T-cell (primary cell): ENCODE results near the gene CAP2. TPM values are rescaled to one million over a fixed set of nuclear protein-coding genes. Genes with fewer than 3 reads are reported as not detected.

Source experiments
- ATAC-seq, 4 experiments: fragments of 200-7000 bp in 3 of 4; fragments of 150-1000 bp in 1 of 4; cut with Tn5 transposase; replicated peaks in 1 of 4; 1 replicate in 3 of 4; 2 replicates in 1 of 4; pipeline ENCODE4 v1.10.0; 2021; ENCODE audit warnings: moderate library complexity in 3 of 4, mild to moderate bottlenecking in 2 of 4, moderate number of reproducible peaks in 1 of 4
- CTCF ChIA-PET, 2 donors: fragments of 300-600 bp; sonication (Branson Sonifier 250); formaldehyde crosslinking; loops; one replicate each; lab custom pipeline; 2022; ENCODE audit warnings: antibody characterized with exemption in 2 of 2; lab: Charles Lee
- POLR2A ChIA-PET, 2 donors: fragments of 300-600 bp; sonication (Branson Sonifier 250); formaldehyde crosslinking; loops; one replicate each; lab custom pipeline; 2022; ENCODE audit warnings: antibody characterized with exemption in 2 of 2; lab: Charles Lee
- DNase-seq, 35 experiments: peaks; one replicate each; pipeline versions ENCODE4 v3.0.0 to v3.0.0-alpha.2; 2013 to 2023
- H3K27ac ChIP-seq: one replicate; pipeline ENCODE4 v1.5.1; 2013; ENCODE audit warnings: low read length
- H3K27me3 ChIP-seq, 2 experiments: replicated peaks in 1 of 2; 1 replicate in 1 of 2; 2 replicates in 1 of 2; pipeline versions ENCODE4 v1.6.1 to v1.7.0; 2013; ENCODE audit warnings: low read length in 1 of 2, mixed read lengths in 1 of 2; ENCODE audit not compliant: control insufficient read depth in 2 of 2, insufficient read depth in 2 of 2; ENCODE audit errors: extremely low read depth in 1 of 2
- H3K36me3 ChIP-seq, 2 donors: 1 replicate in 1 of 2; 2 replicates in 1 of 2; pipeline versions ENCODE4 v1.6.1 to v1.7.0; 2013; ENCODE audit warnings: low read length in 1 of 2; ENCODE audit not compliant: control insufficient read depth in 2 of 2, insufficient read depth in 1 of 2; ENCODE audit errors: extremely low read depth in 1 of 2
- H3K4me1 ChIP-seq, 2 experiments: 1 replicate in 1 of 2; 2 replicates in 1 of 2; pipeline versions ENCODE4 v1.6.1 to v1.7.0; 2013; ENCODE audit warnings: low read length in 2 of 2, mixed read lengths in 1 of 2; ENCODE audit not compliant: insufficient read depth in 2 of 2, control insufficient read depth in 1 of 2; ENCODE audit errors: extremely low read depth in 1 of 2
- H3K4me3 ChIP-seq, 2 donors: 1 replicate in 1 of 2; 2 replicates in 1 of 2; pipeline versions ENCODE4 v1.5.1 to v1.7.0; 2013; ENCODE audit warnings: mild to moderate bottlenecking in 2 of 2, low read length in 1 of 2, moderate library complexity in 1 of 2; ENCODE audit not compliant: control insufficient read depth in 1 of 2; ENCODE audit errors: extremely low read depth in 1 of 2
- H3K9me3 ChIP-seq: 2 replicates; pipeline ENCODE4 v1.7.0; 2013
- H3K27ac Mint-ChIP-seq, 2 donors: one replicate each; pipeline ENCODE4 v1.8.0; 2020 to 2021; ENCODE audit warnings: mild to moderate bottlenecking in 2 of 2, mixed read lengths in 2 of 2
- H3K27me3 Mint-ChIP-seq, 2 donors: one replicate each; pipeline ENCODE4 v1.8.0; 2021 to 2022; ENCODE audit warnings: mixed read lengths in 2 of 2
- H3K36me3 Mint-ChIP-seq: one replicate; pipeline ENCODE4 v1.8.0; 2021; ENCODE audit warnings: mixed read lengths
- H3K4me1 Mint-ChIP-seq, 3 donors: one replicate each; pipeline ENCODE4 v1.8.0; 2020 to 2022; ENCODE audit warnings: mixed read lengths in 3 of 3, mild to moderate bottlenecking in 1 of 3
- H3K4me3 Mint-ChIP-seq, 3 donors: one replicate each; pipeline ENCODE4 v1.8.0; 2020 to 2022; ENCODE audit warnings: mild to moderate bottlenecking in 3 of 3, mixed read lengths in 3 of 3, moderate library complexity in 3 of 3
- H3K9me3 Mint-ChIP-seq, 3 donors: one replicate each; pipeline ENCODE4 v1.8.0; 2020 to 2022; ENCODE audit warnings: mixed read lengths in 3 of 3
- WGBS: methylation state at CpG from one replicate; pipeline ENCODE4 v1.1.5; 2013; ENCODE audit warnings: missing lambda C conversion rate; ENCODE audit not compliant: insufficient coverage; 5-methylcytosine and 5-hydroxymethylcytosine counted together
- total RNA-seq, 35 experiments: library from RNA in 6 of 35; stranded (reverse) in 6 of 35; fragments of 120-200 nt in 1 of 35; gene quantifications; one replicate each; pipeline versions ENCODE4 v1.2.1 to v1.2.4 and lab custom pipeline; 2013 to 2026

The CAP2 gene
- total RNA-seq, 5 donors from 2014 or later (not counting 1 experiment from before 2014, with no cell fraction given), result 0.20 TPM; not detected in 4

GRCh38 chr6:17354700-17355403 lies 38.5 kb upstream of the CAP2 start:
- DNase-seq, result no peak
- 80% methylated on average over 1 of the region's 4 CpGs for WGBS
- POLR2A ChIA-PET, result no interaction called here
- Histone ChIP-seq H3K4me3 (no peak overlapping the region), H3K27ac (no peak overlapping the region), H3K27me3 (peaks cover 0 to 4% of the 10 kb centered on the region in 2 experiments), H3K9me3 (no peaks in the 10 kb centered on the region), H3K4me1 (no peaks in the 10 kb centered on the region), H3K36me3 (no peaks in the 10 kb centered on the region)
- Mint-ChIP-seq H3K27ac (no peak overlapping the region), H3K4me1 (no peaks in the 10 kb centered on the region), H3K36me3 (no peaks in the 10 kb centered on the region), H3K27me3 (peaks cover 0 to 3% of the 10 kb centered on the region in 2 donors), H3K9me3 (no peaks in the 10 kb centered on the region), H3K4me3 (no peak overlapping the region)
- CTCF ChIA-PET, result no interaction called here
- no peak for ATAC-seq

- no peaks in the 10 kb centered on the region for H3K9me3 ChIP-seq
- H3K27me3 ChIP-seq, result peaks cover 0 to 4% of the 10 kb centered on the region in 2 experiments
- H3K4me1 ChIP-seq, result no peaks in the 10 kb centered on the region
- no peak for DNase-seq
- H3K36me3 ChIP-seq, result no peaks in the 10 kb centered on the region
- H3K4me1 Mint-ChIP-seq, result no peaks in the 10 kb centered on the region
- ChIA-PET POLR2A (no interaction called here), CTCF (no interaction called here)
- H3K36me3 Mint-ChIP-seq, result no peaks in the 10 kb centered on the region
- peaks cover 0 to 3% of the 10 kb centered on the region in 2 donors for H3K27me3 Mint-ChIP-seq
- H3K9me3 Mint-ChIP-seq, result no peaks in the 10 kb centered on the region
- no peak overlapping the region for H3K27ac ChIP-seq
- H3K4me3 ChIP-seq, result no peak overlapping the region
- H3K4me3 Mint-ChIP-seq, result no peak overlapping the region
- ATAC-seq, result no peak
- WGBS, result no CpG with 5 or more reads among the region's 2 CpGs
- H3K27ac Mint-ChIP-seq, result no peak overlapping the region
These were observed 38.0 kb upstream of the CAP2 start for GRCh38 chr6:17355404-17355774.

GRCh38 chr6:17358515-17358914 lies 34.9 kb upstream of the CAP2 start:
- Mint-ChIP-seq H3K27me3 (no peaks in the 10 kb centered on the region), H3K9me3 (peaks cover 0 to 3% (median 0%) of the 10 kb centered on the region in 3 donors), H3K36me3 (no peaks in the 10 kb centered on the region), H3K4me1 (no peaks in the 10 kb centered on the region), H3K27ac (no peak overlapping the region), H3K4me3 (no peak overlapping the region)
- H3K27ac ChIP-seq, result no peak overlapping the region
- POLR2A ChIA-PET, result no interaction called here
- CTCF ChIA-PET, result no interaction called here
- H3K27me3 ChIP-seq, result peaks cover 0 to 4% of the 10 kb centered on the region in 2 experiments
- no peaks in the 10 kb centered on the region for H3K36me3 ChIP-seq
- no peaks in the 10 kb centered on the region for H3K4me1 ChIP-seq
- H3K9me3 ChIP-seq, result no peaks in the 10 kb centered on the region
- no peak for DNase-seq
- ATAC-seq, result no peak
- H3K4me3 ChIP-seq, result no peak overlapping the region

GRCh38 chr6:17360564-17360963 lies 32.8 kb upstream of the CAP2 start:
- no CpG with 5 or more reads among the region's 4 CpGs for WGBS
- H3K4me3 ChIP-seq, result no peak overlapping the region
- H3K9me3 ChIP-seq, result no peaks in the 10 kb centered on the region
- DNase-seq (no peak), ATAC-seq (no peak)
- ChIA-PET CTCF (no interaction called here), POLR2A (no interaction called here)
- no peaks in the 10 kb centered on the region for H3K36me3 Mint-ChIP-seq
- no peak overlapping the region for H3K4me3 Mint-ChIP-seq
- H3K27me3 Mint-ChIP-seq, result no peaks in the 10 kb centered on the region
- H3K4me1 Mint-ChIP-seq, result no peaks in the 10 kb centered on the region
- H3K36me3 ChIP-seq, result no peaks in the 10 kb centered on the region
- H3K27ac ChIP-seq, result no peak overlapping the region
- H3K27ac Mint-ChIP-seq, result no peak overlapping the region
- no peaks in the 10 kb centered on the region for H3K4me1 ChIP-seq
- peaks cover 0 to 3% (median 0%) of the 10 kb centered on the region in 3 donors for H3K9me3 Mint-ChIP-seq
- H3K27me3 ChIP-seq, result peaks cover 0 to 4% of the 10 kb centered on the region in 2 experiments

- ATAC-seq (no peak), DNase-seq (no peak)
- Mint-ChIP-seq H3K4me3 (no peak overlapping the region), H3K36me3 (no peaks in the 10 kb centered on the region), H3K27me3 (no peaks in the 10 kb centered on the region), H3K27ac (no peak overlapping the region), H3K4me1 (no peaks in the 10 kb centered on the region), H3K9me3 (peaks cover 0 to 4% (median 3%) of the 10 kb centered on the region in 3 donors)
- H3K9me3 ChIP-seq, result no peaks in the 10 kb centered on the region
- no peak overlapping the region for H3K27ac ChIP-seq
- H3K4me3 ChIP-seq, result no peak overlapping the region
- ChIA-PET CTCF (no interaction called here), POLR2A (no interaction called here)
- WGBS, result 86% methylated on average over 2 of the region's 3 CpGs
- H3K36me3 ChIP-seq, result no peaks in the 10 kb centered on the region
- peaks cover 0 to 4% of the 10 kb centered on the region in 2 experiments for H3K27me3 ChIP-seq
- H3K4me1 ChIP-seq, result no peaks in the 10 kb centered on the region
These were observed 32.4 kb upstream of the CAP2 start for GRCh38 chr6:17361013-17361412.

- Histone ChIP-seq H3K27me3 (no peaks in the 10 kb centered on the region), H3K4me3 (no peak overlapping the region), H3K27ac (no peak overlapping the region), H3K4me1 (no peaks in the 10 kb centered on the region), H3K36me3 (no peaks in the 10 kb centered on the region), H3K9me3 (no peaks in the 10 kb centered on the region)
- no peaks in the 10 kb centered on the region for H3K36me3 Mint-ChIP-seq
- ChIA-PET CTCF (no interaction called here), POLR2A (no interaction called here)
- no peak overlapping the region for H3K4me3 Mint-ChIP-seq
- H3K4me1 Mint-ChIP-seq, result no peaks in the 10 kb centered on the region
- DNase-seq (no peak), ATAC-seq (no peak)
- no peak overlapping the region for H3K27ac Mint-ChIP-seq
- H3K9me3 Mint-ChIP-seq, result peaks cover 8 to 12% (median 11%) of the 10 kb centered on the region in 3 donors
- peaks cover 0 to 4% of the 10 kb centered on the region in 2 donors for H3K27me3 Mint-ChIP-seq
These were observed 27.4 kb upstream of the CAP2 start for GRCh38 chr6:17365961-17366360.
